ENCODE measurements around the gene PDHX.
"Not testable (repeated sequence)": the region's sequence is repeated elsewhere in the genome, so short reads cannot be mapped to it uniquely, and the experiment has no call there.

PDHX gene

GRCh38 chr11:35021589-35021988 is 105.2 kb downstream of the PDHX start:
- ATAC-seq = no peak
- H3K4me3 Mint-ChIP-seq = no peak overlapping the region

GRCh38 chr11:35023940-35024339 is 107.5 kb downstream of the PDHX start:
- H3K27ac Mint-ChIP-seq; H3K4me3 Mint-ChIP-seq; H3K4me1 Mint-ChIP-seq; H3K27me3 Mint-ChIP-seq; H3K36me3 Mint-ChIP-seq (ENCODE audit: low read depth); DNase-seq; ATAC-seq: not testable (repeated sequence)
- peaks cover 29% of the 10 kb centered on the region for H3K9me3 Mint-ChIP-seq

More at GRCh38 chr11:35021589-35021988, 105.2 kb downstream of the PDHX start:
- Mint-ChIP-seq H3K27ac (no peak overlapping the region), H3K4me1 (no peaks in the 10 kb centered on the region), H3K9me3 (peaks cover 20% of the 10 kb centered on the region), H3K27me3 (peaks cover 1% of the 10 kb centered on the region), H3K36me3 (ENCODE audit: low read depth) (peaks cover 3% of the 10 kb centered on the region)
- DNase-seq = no peak

GRCh38 chr11:35028007-35028406 is 111.6 kb downstream of the PDHX start:
- not testable (repeated sequence) for H3K27ac Mint-ChIP-seq; H3K36me3 Mint-ChIP-seq (ENCODE audit: low read depth); ATAC-seq; H3K27me3 Mint-ChIP-seq; DNase-seq; H3K4me3 Mint-ChIP-seq
- peaks cover 35% of the 10 kb centered on the region for H3K4me1 Mint-ChIP-seq
- H3K9me3 Mint-ChIP-seq = peaks cover 29% of the 10 kb centered on the region

- ATAC-seq (peak; percentile 83), DNase-seq (no peak)
- peak overlapping the region; percentile 55 for H3K4me3 Mint-ChIP-seq
- H3K27me3 Mint-ChIP-seq = no peaks in the 10 kb centered on the region
- H3K36me3 Mint-ChIP-seq (ENCODE audit: low read depth) = peaks cover 4% of the 10 kb centered on the region
- peaks cover 15% of the 10 kb centered on the region for H3K9me3 Mint-ChIP-seq
- peaks cover 48% of the 10 kb centered on the region for H3K4me1 Mint-ChIP-seq
- peak overlapping the region; percentile 81 for H3K27ac Mint-ChIP-seq
Measured at GRCh38 chr11:35029979-35030682, 113.7 kb downstream of the PDHX start.

- Mint-ChIP-seq H3K27me3 (peaks cover 3% of the 10 kb centered on the region), H3K36me3 (ENCODE audit: low read depth) (peaks cover 4% of the 10 kb centered on the region), H3K4me1 (peaks cover 54% of the 10 kb centered on the region), H3K9me3 (peaks cover 20% of the 10 kb centered on the region), H3K27ac (peak overlapping the region; percentile 81), H3K4me3 (peak overlapping the region; percentile 55)
- peak; percentile 85 for ATAC-seq
- peak; percentile 33 for DNase-seq
Measured at GRCh38 chr11:35030716-35031213, 114.3 kb downstream of the PDHX start.

- no peak for ATAC-seq
- Mint-ChIP-seq H3K9me3 (peaks cover 20% of the 10 kb centered on the region), H3K36me3 (ENCODE audit: low read depth) (peaks cover 4% of the 10 kb centered on the region), H3K4me3 (no peak overlapping the region), H3K27ac (no peak overlapping the region), H3K4me1 (peaks cover 58% of the 10 kb centered on the region), H3K27me3 (peaks cover 3% of the 10 kb centered on the region)
- DNase-seq = no peak
Measured at GRCh38 chr11:35031346-35031745, 114.9 kb downstream of the PDHX start.

- no peak for DNase-seq
- Mint-ChIP-seq H3K27me3 (peaks cover 4% of the 10 kb centered on the region), H3K4me1 (peaks cover 63% of the 10 kb centered on the region)
Measured at GRCh38 chr11:35031867-35032266, 115.4 kb downstream of the PDHX start.

GRCh38 chr11:35033011-35033410 is 116.6 kb downstream of the PDHX start:
- H3K27ac Mint-ChIP-seq = no peak overlapping the region
- no peak for DNase-seq
- H3K9me3 Mint-ChIP-seq = peaks cover 26% of the 10 kb centered on the region
- peaks cover 2% of the 10 kb centered on the region for H3K36me3 Mint-ChIP-seq (ENCODE audit: low read depth)
- ATAC-seq = no peak
- H3K4me3 Mint-ChIP-seq = no peak overlapping the region
- H3K4me1 Mint-ChIP-seq = peaks cover 70% of the 10 kb centered on the region
- peaks cover 7% of the 10 kb centered on the region for H3K27me3 Mint-ChIP-seq

More at GRCh38 chr11:35031867-35032266, 115.4 kb downstream of the PDHX start:
- Mint-ChIP-seq H3K4me3 (no peak overlapping the region), H3K36me3 (ENCODE audit: low read depth) (peaks cover 2% of the 10 kb centered on the region), H3K27ac (no peak overlapping the region), H3K9me3 (peaks cover 21% of the 10 kb centered on the region)
- ATAC-seq = no peak

- H3K9me3 Mint-ChIP-seq = peaks cover 24% of the 10 kb centered on the region
- H3K27me3 Mint-ChIP-seq = peaks cover 12% of the 10 kb centered on the region
- H3K4me1 Mint-ChIP-seq = peaks cover 81% of the 10 kb centered on the region
- no peak overlapping the region for H3K4me3 Mint-ChIP-seq
- no peaks in the 10 kb centered on the region for H3K36me3 Mint-ChIP-seq (ENCODE audit: low read depth)
- no peak overlapping the region for H3K27ac Mint-ChIP-seq
- ATAC-seq (no peak), DNase-seq (no peak)
Measured at GRCh38 chr11:35034401-35034800, 118.0 kb downstream of the PDHX start.

GRCh38 chr11:35035894-35036408 is 119.5 kb downstream of the PDHX start:
- Mint-ChIP-seq H3K9me3 (peaks cover 24% of the 10 kb centered on the region), H3K36me3 (ENCODE audit: low read depth) (peaks cover 1% of the 10 kb centered on the region), H3K27me3 (peaks cover 12% of the 10 kb centered on the region), H3K4me1 (peaks cover 85% of the 10 kb centered on the region), H3K27ac (no peak overlapping the region), H3K4me3 (no peak overlapping the region)
- DNase-seq = no peak
- ATAC-seq = no peak

GRCh38 chr11:35036639-35037038 is 120.2 kb downstream of the PDHX start:
- Mint-ChIP-seq H3K36me3 (ENCODE audit: low read depth) (peaks cover 1% of the 10 kb centered on the region), H3K4me3 (no peak overlapping the region), H3K27me3 (peaks cover 12% of the 10 kb centered on the region), H3K9me3 (peaks cover 24% of the 10 kb centered on the region), H3K27ac (no peak overlapping the region), H3K4me1 (peaks cover 85% of the 10 kb centered on the region)
- ATAC-seq (peak; percentile 57), DNase-seq (peak; percentile 34)

GRCh38 chr11:35038211-35038928 is 122.0 kb downstream of the PDHX start:
- ATAC-seq = no peak
- H3K9me3 Mint-ChIP-seq = peaks cover 21% of the 10 kb centered on the region
- peaks cover 78% of the 10 kb centered on the region for H3K4me1 Mint-ChIP-seq
- peaks cover 12% of the 10 kb centered on the region for H3K27me3 Mint-ChIP-seq
- no peak overlapping the region for H3K27ac Mint-ChIP-seq
- no peak overlapping the region for H3K4me3 Mint-ChIP-seq
- H3K36me3 Mint-ChIP-seq (ENCODE audit: low read depth) = peaks cover 1% of the 10 kb centered on the region
- DNase-seq = no peak

GRCh38 chr11:35039076-35039475 is 122.7 kb downstream of the PDHX start:
- H3K36me3 Mint-ChIP-seq (ENCODE audit: low read depth) = peaks cover 1% of the 10 kb centered on the region
- DNase-seq (no peak), ATAC-seq (no peak)
- H3K4me3 Mint-ChIP-seq = no peak overlapping the region
- no peak overlapping the region for H3K27ac Mint-ChIP-seq
- H3K27me3 Mint-ChIP-seq = peaks cover 12% of the 10 kb centered on the region
- peaks cover 20% of the 10 kb centered on the region for H3K9me3 Mint-ChIP-seq
- peaks cover 72% of the 10 kb centered on the region for H3K4me1 Mint-ChIP-seq

GRCh38 chr11:35040221-35040942 is 124.0 kb downstream of the PDHX start:
- H3K4me1 Mint-ChIP-seq = peaks cover 79% of the 10 kb centered on the region
- peak overlapping the region; percentile 70 for H3K4me3 Mint-ChIP-seq
- peaks cover 1% of the 10 kb centered on the region for H3K36me3 Mint-ChIP-seq (ENCODE audit: low read depth)
- peaks cover 17% of the 10 kb centered on the region for H3K9me3 Mint-ChIP-seq
- ATAC-seq (peak; percentile 90), DNase-seq (peak; percentile 47)
- H3K27ac Mint-ChIP-seq = peak overlapping the region; percentile 93
- H3K27me3 Mint-ChIP-seq = peaks cover 11% of the 10 kb centered on the region
